SKM-1 (cell line): ENCODE data around the gene MTHFD1.

Source experiments
- DNase-seq: peaks from one replicate; lab custom pipeline; 2025; ENCODE audit not compliant: unreplicated experiment; lab: John Stamatoyannopoulos, UW

The MTHFD1 gene

GRCh38 chr14:64444984-64445845 lies 57.1 kb downstream of the MTHFD1 start:
- no peak for DNase-seq

- DNase-seq: no peak
Measured at GRCh38 chr14:64447876-64448670, 59.9 kb downstream of the MTHFD1 start.

- DNase-seq: no peak
Measured at GRCh38 chr14:64450255-64450654, 62.1 kb downstream of the MTHFD1 start.

GRCh38 chr14:64454671-64455070 lies 66.5 kb downstream of the MTHFD1 start:
- no peak for DNase-seq

- DNase-seq: no peak
Measured at GRCh38 chr14:64459405-64460136, 71.4 kb downstream of the MTHFD1 start.

GRCh38 chr14:64461221-64461620 lies 73.1 kb downstream of the MTHFD1 start:
- DNase-seq: no peak

GRCh38 chr14:64463195-64463594 lies 75.0 kb downstream of the MTHFD1 start:
- no peak for DNase-seq

- no peak for DNase-seq
Measured at GRCh38 chr14:64463873-64464272, 75.7 kb downstream of the MTHFD1 start.

- no peak for DNase-seq
Measured at GRCh38 chr14:64464651-64465050, 76.5 kb downstream of the MTHFD1 start.

- DNase-seq: no peak
Measured at GRCh38 chr14:64465191-64465822, 77.2 kb downstream of the MTHFD1 start, which contains the start of gene AKAP5. Gene AKAP5 (plus strand): TSS chr14:64465499. CDS start chr14:64468395, 2,896 bp downstream.

- no peak for DNase-seq
Measured at GRCh38 chr14:64465831-64466554, 77.8 kb downstream of the MTHFD1 start.

- DNase-seq: no peak
Measured at GRCh38 chr14:64467101-64467500, 78.9 kb downstream of the MTHFD1 start.

- DNase-seq: no peak
Measured at GRCh38 chr14:64467566-64467965, 79.4 kb downstream of the MTHFD1 start.

GRCh38 chr14:64468451-64468850 lies 80.3 kb downstream of the MTHFD1 start:
- no peak for DNase-seq

GRCh38 chr14:64474041-64474440 lies 85.9 kb downstream of the MTHFD1 start:
- no peak for DNase-seq

GRCh38 chr14:64474698-64475097 lies 86.5 kb downstream of the MTHFD1 start:
- DNase-seq: no peak

GRCh38 chr14:64475585-64476273 lies 87.6 kb downstream of the MTHFD1 start:
- no peak for DNase-seq

- no peak for DNase-seq
Measured at GRCh38 chr14:64476438-64476837, 88.3 kb downstream of the MTHFD1 start.

- peak; percentile 0 for DNase-seq
Measured at GRCh38 chr14:64478634-64479250, 90.6 kb downstream of the MTHFD1 start.
